GM21619 (cell line): Measurements from ENCODE around the gene SEMA4G.
"Not testable (repeated sequence)": the region's sequence is repeated elsewhere in the genome, so short reads cannot be mapped to it uniquely, and the experiment has no call there.

Experiments
- ATAC-seq: cut with Tn5 transposase; IDR thresholded peaks from one replicate; pipeline ENCODE4 v1.9.1; 2021; ENCODE audit not compliant: unreplicated experiment

Gene SEMA4G

GRCh38 chr10:100970914-100971811, 1.9 kb downstream of the SEMA4G start:
- no peak for ATAC-seq

DNA sequence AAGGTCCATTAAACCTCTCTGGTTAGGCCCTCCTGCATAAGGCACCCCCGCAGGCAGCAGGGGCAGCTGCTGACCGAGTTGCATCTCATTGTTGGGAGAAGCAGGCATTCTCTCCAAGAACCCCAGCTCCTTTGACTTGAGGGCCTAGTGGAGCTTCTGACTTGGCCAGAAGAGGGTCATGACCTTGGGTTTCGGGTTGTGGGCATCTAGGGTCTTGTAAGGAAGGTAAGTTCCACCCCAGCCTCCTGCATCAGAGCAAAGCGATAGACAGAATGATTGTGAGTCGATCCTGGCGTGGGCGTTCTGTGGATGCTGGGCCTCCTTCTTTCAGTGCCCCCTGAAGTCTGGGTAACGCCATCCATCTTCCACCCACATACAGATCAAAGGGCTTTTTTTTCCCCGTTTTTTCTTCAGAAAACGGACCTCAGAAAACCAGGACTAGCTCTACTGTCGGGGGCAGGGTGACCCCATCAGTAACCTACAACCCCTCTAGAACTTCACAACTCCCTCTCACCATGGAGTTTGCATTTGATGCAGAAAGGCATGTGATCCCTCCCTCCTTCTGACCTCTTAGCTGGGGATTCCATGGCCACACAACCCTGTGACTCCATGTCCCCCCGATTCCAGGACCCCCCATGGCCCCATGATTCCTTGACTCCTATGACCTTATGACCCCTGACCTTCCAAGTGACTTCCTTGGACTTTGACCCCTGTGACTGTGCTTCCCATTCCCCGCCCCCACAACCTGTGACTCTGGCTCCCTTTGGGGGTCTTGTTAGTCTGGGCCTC, 3.0 kb downstream of the SEMA4G start:
- ATAC-seq, result no peak

DNA sequence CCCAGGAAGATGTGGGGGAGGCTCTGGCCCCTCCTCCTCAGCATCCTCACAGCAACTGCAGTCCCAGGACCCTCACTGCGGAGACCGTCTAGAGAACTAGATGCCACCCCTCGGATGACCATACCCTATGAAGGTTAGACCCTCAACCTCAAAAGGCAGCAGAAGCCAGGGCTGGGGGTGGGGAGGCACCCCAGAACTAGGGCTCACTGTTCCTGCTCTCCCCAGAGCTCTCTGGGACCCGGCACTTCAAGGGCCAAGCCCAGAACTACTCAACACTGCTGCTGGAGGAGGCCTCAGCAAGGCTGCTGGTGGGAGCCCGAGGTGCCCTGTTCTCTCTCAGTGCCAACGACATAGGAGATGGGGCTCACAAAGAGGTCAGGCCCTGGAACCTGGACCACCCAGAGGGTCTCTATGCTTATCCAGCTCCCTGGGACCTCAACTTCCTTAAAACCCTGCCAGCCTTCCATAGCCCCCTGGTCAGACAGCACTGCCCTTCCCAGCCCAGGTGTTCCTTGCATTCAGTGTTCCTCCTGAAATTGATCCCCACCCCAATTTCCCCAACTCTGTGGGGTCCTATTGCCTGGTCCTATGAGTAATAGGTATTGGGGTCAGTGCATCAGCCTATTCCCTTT, 3.7 kb downstream of the SEMA4G start:
- no peak for ATAC-seq

GRCh38 chr10:100975397-100975796, 6.1 kb downstream of the SEMA4G start:
- not testable (repeated sequence) for ATAC-seq

DNA sequence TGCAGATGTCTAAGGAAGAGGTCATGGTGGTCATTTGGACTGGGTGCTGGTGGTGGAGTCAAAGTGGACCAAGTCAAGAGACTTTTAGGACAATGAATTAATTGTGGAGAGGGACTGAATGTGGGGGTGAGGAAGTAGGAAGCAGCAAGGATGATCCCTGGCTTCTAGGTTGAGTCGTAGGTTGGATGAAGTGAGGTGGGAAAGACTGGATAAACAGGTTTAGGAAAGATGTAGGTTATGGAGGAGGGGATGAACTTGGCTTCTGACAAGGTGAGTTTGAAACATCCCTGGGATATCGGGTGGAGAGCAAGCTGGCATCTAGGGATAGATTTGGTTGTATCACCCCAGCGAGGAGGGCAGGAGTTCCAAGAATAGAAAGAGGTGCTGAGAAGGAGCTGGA, 7.6 kb downstream of the SEMA4G start:
- ATAC-seq, result no peak

DNA sequence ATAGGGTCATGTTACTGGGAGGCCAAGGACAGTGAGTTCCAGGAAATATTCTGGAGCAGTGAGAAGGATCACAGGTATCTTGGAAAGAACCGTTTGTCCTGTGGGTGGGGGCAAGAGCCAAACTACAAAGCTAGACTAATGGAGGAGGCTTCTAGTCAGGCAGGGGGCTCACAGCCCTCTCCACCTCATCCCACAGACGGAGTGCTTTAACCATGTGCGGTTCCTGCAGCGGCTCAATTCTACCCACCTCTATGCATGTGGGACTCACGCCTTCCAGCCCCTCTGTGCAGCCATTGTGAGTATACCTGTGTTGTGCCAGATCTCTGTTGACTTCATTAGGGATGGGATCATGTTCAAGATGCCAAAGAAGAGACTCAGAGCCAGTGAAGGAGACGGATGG, 8.1 kb downstream of the SEMA4G start:
- no peak for ATAC-seq

GRCh38 chr10:100978121-100978900, 9.0 kb downstream of the SEMA4G start:
- no peak for ATAC-seq

GRCh38 chr10:100978901-100979195, 9.5 kb downstream of the SEMA4G start:
- ATAC-seq, result no peak

- no peak for ATAC-seq
Observed at GRCh38 chr10:100979791-100980272, 10.5 kb downstream of the SEMA4G start.

GRCh38 chr10:100980311-100980710, 11.0 kb downstream of the SEMA4G start:
- ATAC-seq, result no peak

GRCh38 chr10:100980711-100981110, 11.4 kb downstream of the SEMA4G start:
- ATAC-seq, result no peak

- no peak for ATAC-seq
Observed at GRCh38 chr10:100981178-100981772, 12.0 kb downstream of the SEMA4G start.

DNA sequence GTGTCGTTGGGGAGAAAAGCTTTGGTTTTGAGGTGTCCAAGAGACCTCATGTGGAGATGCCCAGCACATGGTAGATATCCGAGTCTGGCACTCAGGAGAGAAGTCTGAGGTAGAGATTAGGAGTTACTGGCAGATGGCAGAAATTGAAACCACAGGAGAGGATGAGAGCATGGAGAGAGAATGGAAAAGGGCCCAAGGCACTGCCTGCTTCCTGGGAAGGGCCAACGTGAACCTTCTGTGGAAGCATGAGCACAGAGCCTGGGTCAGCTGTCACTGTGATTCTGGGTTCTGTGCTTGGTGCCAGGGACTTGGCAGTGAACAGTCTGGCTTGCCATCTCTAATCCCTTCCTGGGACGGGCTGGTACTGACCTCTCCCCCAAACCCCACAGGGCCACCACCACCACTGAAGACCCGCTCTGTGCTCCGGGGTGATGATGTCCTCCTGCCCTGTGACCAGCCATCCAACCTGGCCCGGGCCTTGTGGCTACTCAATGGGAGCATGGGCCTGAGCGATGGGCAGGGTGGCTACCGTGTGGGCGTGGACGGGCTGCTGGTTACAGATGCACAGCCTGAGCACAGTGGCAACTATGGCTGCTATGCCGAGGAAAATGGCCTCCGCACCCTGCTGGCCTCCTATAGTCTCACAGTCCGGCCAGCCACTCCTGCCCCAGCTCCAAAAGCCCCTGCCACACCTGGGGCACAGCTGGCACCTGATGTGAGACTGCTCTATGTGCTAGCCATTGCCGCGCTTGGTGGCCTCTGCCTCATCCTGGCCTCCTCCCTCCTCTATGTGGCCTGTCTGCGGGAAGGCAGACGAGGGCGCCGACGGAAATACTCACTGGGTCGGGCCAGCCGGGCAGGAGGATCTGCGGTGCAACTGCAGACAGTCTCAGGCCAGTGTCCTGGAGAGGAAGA, 13.9 kb downstream of the SEMA4G start:
- no peak for ATAC-seq

DNA sequence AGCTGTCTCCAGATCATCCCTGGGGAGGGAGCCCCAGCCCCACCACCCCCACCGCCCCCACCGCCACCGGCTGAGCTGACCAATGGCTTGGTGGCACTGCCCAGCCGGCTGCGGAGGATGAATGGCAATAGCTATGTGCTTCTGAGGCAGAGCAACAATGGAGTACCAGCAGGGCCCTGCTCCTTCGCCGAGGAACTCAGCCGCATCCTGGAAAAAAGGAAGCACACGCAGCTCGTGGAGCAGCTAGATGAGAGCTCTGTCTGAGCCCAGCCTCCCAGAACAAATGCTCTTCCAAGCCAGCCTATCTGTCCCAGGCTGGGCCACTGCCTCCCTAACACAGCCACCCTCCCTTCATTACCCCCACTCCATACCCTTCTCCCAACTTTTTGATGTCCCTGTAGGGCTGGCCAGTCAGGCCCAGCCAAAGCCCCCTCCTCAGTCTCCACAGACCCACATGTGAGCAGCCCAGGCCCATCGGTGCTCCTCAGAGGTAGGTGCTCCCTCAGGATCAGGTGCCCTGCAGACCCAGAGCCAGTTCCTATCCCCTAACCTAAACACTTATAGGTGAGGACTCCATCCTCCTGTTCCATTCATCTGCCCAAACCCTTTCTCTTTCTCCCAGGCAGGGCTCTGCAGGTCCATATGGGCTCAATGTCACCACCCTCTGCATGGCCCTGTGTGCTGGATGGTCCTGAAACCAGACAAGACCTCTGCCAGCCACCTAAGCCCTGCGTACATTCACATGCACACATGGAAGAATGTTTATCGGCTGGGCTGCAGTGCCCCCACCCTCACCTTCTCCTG, 14.8 kb downstream of the SEMA4G start:
- ATAC-seq, result no peak

DNA sequence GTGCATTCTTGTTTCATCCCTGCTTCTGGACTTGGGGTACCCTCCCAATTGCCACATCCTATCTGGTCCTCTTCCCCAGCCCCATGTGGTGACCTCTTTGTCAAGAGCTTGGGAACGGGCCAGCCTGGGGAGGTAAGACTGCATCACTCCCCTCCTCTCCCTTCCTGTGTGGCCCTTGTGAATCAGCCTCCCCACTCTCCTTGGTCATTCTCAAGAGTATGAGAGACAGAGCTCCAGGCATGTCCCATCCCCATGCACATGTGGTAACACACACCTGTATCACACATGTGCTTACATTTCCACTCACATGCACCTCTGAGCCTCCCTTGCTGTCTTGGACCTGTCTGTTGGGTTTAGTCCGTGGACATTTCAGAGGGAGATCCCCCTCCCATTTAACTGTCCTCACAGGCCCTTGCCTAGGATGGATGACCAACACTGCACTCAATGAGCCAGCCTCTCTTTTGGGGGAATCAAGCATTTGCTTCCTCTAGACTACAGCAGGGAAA, 15.4 kb downstream of the SEMA4G start:
- ATAC-seq, result no peak

- ATAC-seq, result no peak
Observed at GRCh38 chr10:100985336-100985735, 16.0 kb downstream of the SEMA4G start.

- no peak for ATAC-seq
Observed at GRCh38 chr10:100986623-100986951, 17.3 kb downstream of the SEMA4G start.

GRCh38 chr10:100986952-100987684, 17.8 kb downstream of the SEMA4G start, which contains the start of the genes MRPL43 and TWNK:
Gene MRPL43 (minus strand): TSS chr10:100987497. CDS start chr10:100987443, 54 bp downstream.
Gene TWNK (plus strand): TSS chr10:100987543. CDS start chr10:100988211, 668 bp downstream.
- peak; percentile 74 for ATAC-seq
